IMR-90 (cell line): ENCODE data around the gene IL23R. TPM values are rescaled to one million over a fixed set of nuclear protein-coding genes. Genes with fewer than 3 reads are reported as not detected.

Experiments
- ATAC-seq: fragments of 200-7000 bp; cut with Tn5 transposase; 2 replicates; pipeline ENCODE4 v1.9.1; 2020; ENCODE audit warnings: low read depth, mild to moderate bottlenecking, moderate library complexity
- BruUV-seq: library from RNA; stranded (reverse); fragments of 400-500 nt; replicated peaks from 2 replicates; lab custom pipeline; 2021; lab: Mats Ljungman, UMichigan
- CTCF ChIA-PET: fragments of 300-600 bp; formaldehyde crosslinking; extraction: SDS; loops from one replicate; lab custom pipeline; 2021; ENCODE audit warnings: antibody characterized with exemption; lab: Yijun Ruan, JAX
- POLR2A ChIA-PET: fragments of 300-600 bp; sonication (Branson Sonifier 250); formaldehyde crosslinking; loops from one replicate; lab custom pipeline; 2022; ENCODE audit warnings: antibody characterized with exemption; ENCODE audit not compliant: unreplicated experiment; lab: Charles Lee
- DNase-seq: peaks from one replicate; pipeline ENCODE4 v3.0.0; 2013
- H2AFZ ChIP-seq: replicated peaks from 2 replicates; pipeline ENCODE3; 2013; ENCODE audit warnings: low read length, mild to moderate bottlenecking; ENCODE audit not compliant: poor library complexity
- H2AK5ac ChIP-seq: 2 replicates; pipeline ENCODE4 v1.6.1; 2013; ENCODE audit warnings: low read depth, low read length, inconsistent platforms
- H2AK9ac ChIP-seq: replicated peaks from 2 replicates; pipeline ENCODE3; 2013; ENCODE audit warnings: mild to moderate bottlenecking, low read depth, low read length, moderate library complexity; ENCODE audit not compliant: poor library complexity
- H2BK120ac ChIP-seq: 2 replicates; pipeline ENCODE4 v1.6.1; 2013; ENCODE audit warnings: low read depth, low read length, inconsistent platforms
- H2BK15ac ChIP-seq: 3 replicates; pipeline ENCODE4 v1.6.1; 2013; ENCODE audit warnings: low read depth, low read length, inconsistent platforms
- H2BK20ac ChIP-seq: 2 replicates; pipeline ENCODE4 v1.6.1; 2013; ENCODE audit warnings: low read depth, mild to moderate bottlenecking, inconsistent platforms, low read length, moderate library complexity
- H2BK5ac ChIP-seq: 2 replicates; pipeline ENCODE4 v1.6.1; 2013; ENCODE audit warnings: mild to moderate bottlenecking, low read depth, low read length, inconsistent platforms; ENCODE audit not compliant: poor library complexity, severe bottlenecking
- H3K14ac ChIP-seq: replicated peaks from 2 replicates; pipeline ENCODE4 v1.6.1; 2013; ENCODE audit warnings: low read depth, low read length, inconsistent platforms
- H3K18ac ChIP-seq: 2 replicates; pipeline ENCODE4 v1.6.1; 2013; ENCODE audit warnings: low read depth, low read length, control low read depth
- H3K23ac ChIP-seq: 2 replicates; pipeline ENCODE4 v1.6.1; 2013; ENCODE audit warnings: low read depth, low read length, inconsistent platforms
- H3K27ac ChIP-seq: 2 replicates; pipeline ENCODE4 v1.5.1; 2013; ENCODE audit warnings: mild to moderate bottlenecking, control low read depth, low read length; ENCODE audit not compliant: insufficient read depth
- H3K27me3 ChIP-seq: 2 replicates; pipeline ENCODE4 v1.6.1; 2013; ENCODE audit warnings: low read length; ENCODE audit not compliant: control insufficient read depth, insufficient read depth
- H3K36me3 ChIP-seq: 2 replicates; pipeline ENCODE4 v1.6.1; 2013; ENCODE audit warnings: low read length, mixed read lengths; ENCODE audit not compliant: control insufficient read depth, insufficient read depth
- H3K4ac ChIP-seq: 2 replicates; pipeline ENCODE4 v1.6.1; 2013; ENCODE audit warnings: low read depth, low read length, inconsistent platforms
- H3K4me1 ChIP-seq: 2 replicates; pipeline ENCODE4 v1.6.1; 2013; ENCODE audit warnings: low read length, mixed read lengths; ENCODE audit not compliant: control insufficient read depth, insufficient read depth
- H3K4me2 ChIP-seq: 2 replicates; pipeline ENCODE4 v1.6.1; 2013; ENCODE audit warnings: low read depth, mild to moderate bottlenecking, control low read depth, low read length, moderate library complexity
- H3K4me3 ChIP-seq: 2 replicates; pipeline ENCODE4 v1.5.1; 2013; ENCODE audit warnings: low read depth, mild to moderate bottlenecking, control low read depth, low read length, moderate library complexity; ENCODE audit not compliant: insufficient read depth
- H3K56ac ChIP-seq: 2 replicates; pipeline ENCODE4 v1.6.1; 2013; ENCODE audit warnings: low read length, inconsistent platforms; ENCODE audit not compliant: insufficient read depth; ENCODE audit errors: extremely low read depth
- H3K79me1 ChIP-seq, 2 experiments: 2 replicates each; pipeline ENCODE4 v1.6.1; 2013; ENCODE audit warnings: low read length in 2 of 2, inconsistent platforms in 1 of 2, low read depth in 1 of 2
- H3K9ac ChIP-seq: 2 replicates; pipeline ENCODE4 v1.6.1; 2013; ENCODE audit warnings: low read depth, low read length, control low read depth
- H3K9me1 ChIP-seq: 2 replicates; pipeline ENCODE4 v1.6.1; 2013; ENCODE audit warnings: low read length, inconsistent platforms; ENCODE audit not compliant: insufficient read depth
- H3K9me3 ChIP-seq: 2 replicates; pipeline ENCODE4 v1.6.1; 2013; ENCODE audit warnings: low read length; ENCODE audit not compliant: control insufficient read depth, insufficient read depth
- H4K20me1 ChIP-seq: 2 replicates; pipeline ENCODE4 v1.6.1; 2013; ENCODE audit warnings: low read length, inconsistent platforms; ENCODE audit not compliant: insufficient read depth
- H4K5ac ChIP-seq: 2 replicates; pipeline ENCODE4 v1.6.1; 2013; ENCODE audit warnings: mild to moderate bottlenecking, low read depth, low read length, control low read depth
- H4K8ac ChIP-seq, 2 experiments: 2 replicates each; pipeline ENCODE4 v1.6.1; 2013; ENCODE audit warnings: low read depth in 2 of 2, low read length in 2 of 2, control low read depth in 1 of 2, inconsistent platforms in 1 of 2
- H4K91ac ChIP-seq: 2 replicates; pipeline ENCODE4 v1.6.1; 2013; ENCODE audit warnings: low read depth, low read length, inconsistent platforms; ENCODE audit not compliant: insufficient read depth
- BHLHE40 ChIP-seq: fragments of 150-350 bp; IDR thresholded peaks from 2 replicates; pipeline ENCODE4 v1.6.1; 2016; ENCODE audit warnings: mild to moderate bottlenecking, low read depth, low read length
- MAFK ChIP-seq: IDR thresholded peaks from 2 replicates; pipeline ENCODE4 v1.6.1; 2012; ENCODE audit warnings: low read depth, low read length, improper control_type of control experiment
- MXI1 ChIP-seq: IDR thresholded peaks from 2 replicates; pipeline ENCODE4 v1.6.1; 2012; ENCODE audit warnings: low read depth, mild to moderate bottlenecking, low read length, moderate library complexity, borderline replicate concordance
- RFX5 ChIP-seq: IDR thresholded peaks from 2 replicates; pipeline ENCODE4 v1.8.0; 2012; ENCODE audit warnings: low read depth, mild to moderate bottlenecking, low read length, moderate library complexity
- SMC3 ChIP-seq: fragments of 150-350 bp; IDR thresholded peaks from 2 replicates; pipeline ENCODE4 v1.6.1; 2016; ENCODE audit warnings: low read depth, mild to moderate bottlenecking, antibody characterized with exemption, low read length, moderate library complexity
- WGBS, 2 experiments: methylation state at CpG; one replicate each; pipeline versions ENCODE4 v1.1.5 to v1.1.7; 2013; ENCODE audit warnings: missing lambda C conversion rate in 2 of 2; ENCODE audit not compliant: insufficient read length in 1 of 2; ENCODE audit errors: extremely low coverage in 2 of 2; 5-methylcytosine and 5-hydroxymethylcytosine counted together
- dilution Hi-C: fragments of 300-500 bp; cut with HindIII; formaldehyde crosslinking; loops from one replicate; pipeline ENCODE4 v1.14.3; 2018; ENCODE audit warnings: low sequenced_read_pairs; ENCODE audit not compliant: unreplicated experiment
- in situ Hi-C: fragments of 300-500 bp; cut with MboI; formaldehyde crosslinking; loops from 3 replicates; pipeline ENCODE4 v1.14.3; 2019; ENCODE audit warnings: low sequenced_read_pairs, inconsistent platforms, mixed read lengths
- intact Hi-C: fragments of 100-400 bp; cut with micrococcal nuclease; formaldehyde crosslinking; loops from 2 replicates; pipeline ENCODE4 v1.10.0; 2022
- polyA plus RNA-seq, 3 experiments: library from polyadenylated mRNA; depleted of rRNA; stranded (reverse); fragments of >200 nt; gene quantifications; 2 replicates each; pipeline ENCODE4 v1.2.3, GENCODE V29; 2012; ENCODE audit warnings: low replicate concordance in 1 of 3
- total RNA-seq: library from RNA; depleted of rRNA; stranded (reverse); fragments of >200 nt; gene quantifications from 2 replicates; pipeline ENCODE4 v1.2.3, GENCODE V29; 2012

IL23R gene
- total and polyA plus RNA-seq, 2 of the 4 experiments (the other 2 are of a cell fraction): not detected

DNA sequence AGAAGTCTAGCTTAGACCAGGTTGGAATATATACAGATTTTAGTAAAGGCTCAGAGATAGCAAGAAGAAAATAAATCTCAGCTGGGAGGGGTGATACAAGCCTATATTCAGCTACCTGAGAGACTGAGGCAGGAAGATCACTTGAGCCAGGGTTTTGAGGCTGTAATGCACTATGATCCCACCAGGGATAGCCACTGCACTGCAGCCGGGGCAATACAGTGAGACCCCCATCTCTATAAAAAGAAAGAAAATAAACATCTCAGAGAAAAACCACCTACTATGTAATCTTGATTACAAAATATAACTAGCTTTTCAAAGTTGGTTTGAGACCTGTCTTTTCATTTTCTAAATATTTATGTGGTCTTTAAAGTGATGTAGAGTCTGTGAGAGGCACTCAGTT is 47.7 kb downstream of the IL23R start:
- Histone ChIP-seq H3K27ac (no peak overlapping the region), H3K9me3 (no peaks in the 10 kb centered on the region), H3K4me3 (no peak overlapping the region), H2BK5ac (no peak overlapping the region), H2BK15ac (no peak overlapping the region), H3K23ac (no peak overlapping the region), H3K14ac (no peak overlapping the region), H3K4me2 (no peak overlapping the region), H4K91ac (no peak overlapping the region), H2AK5ac (no peak overlapping the region), H2AK9ac (no peak overlapping the region), H3K4me1 (no peaks in the 10 kb centered on the region), H2BK20ac (no peak overlapping the region), H4K8ac (no peak overlapping the region), H3K56ac (no peak overlapping the region), H3K18ac (no peak overlapping the region), H4K5ac (no peak overlapping the region), H3K27me3 (no peaks in the 10 kb centered on the region), H2AFZ (no peak overlapping the region), H3K9ac (no peak overlapping the region), H3K79me1 (no peaks in the 10 kb centered on the region), H3K4ac (no peak overlapping the region), H3K9me1 (no peaks in the 10 kb centered on the region), H2BK120ac (no peak overlapping the region), H4K20me1 (no peaks in the 10 kb centered on the region), H3K36me3 (no peaks in the 10 kb centered on the region)
- ChIA-PET CTCF (interaction anchor here (0.9 to 3.9 kb wide), 10 partner anchors 9 to 456 kb away, joined by 3 to 22 read pairs (median 4); no protein-coding TSS in a partner anchor), POLR2A (no interaction called here)
- no peak for DNase-seq
- WGBS, 2 experiments: no CpG with 5 or more reads among the region's 1 CpG
- TF ChIP-seq MAFK: no peak
- TF ChIP-seq BHLHE40: no peak
- TF ChIP-seq SMC3: no peak
- TF ChIP-seq RFX5: no peak
- no peak for TF ChIP-seq MXI1
- BruUV-seq: no TSS peak
- intact Hi-C loops: loop anchor here (1.0 to 5.0 kb wide), 3 partner anchors 67 to 286 kb away; partner anchors contain the start of gene SLC35D1
- in situ Hi-C loops: no loop called here
- no peak for ATAC-seq
- dilution Hi-C loops: no loop called here
